ENCODE measurements around the gene SPRED2.

The SPRED2 gene

GRCh38 chr2:65299246-65299645, 133.2 kb downstream of the SPRED2 start:
- no peak for DNase-seq

DNA sequence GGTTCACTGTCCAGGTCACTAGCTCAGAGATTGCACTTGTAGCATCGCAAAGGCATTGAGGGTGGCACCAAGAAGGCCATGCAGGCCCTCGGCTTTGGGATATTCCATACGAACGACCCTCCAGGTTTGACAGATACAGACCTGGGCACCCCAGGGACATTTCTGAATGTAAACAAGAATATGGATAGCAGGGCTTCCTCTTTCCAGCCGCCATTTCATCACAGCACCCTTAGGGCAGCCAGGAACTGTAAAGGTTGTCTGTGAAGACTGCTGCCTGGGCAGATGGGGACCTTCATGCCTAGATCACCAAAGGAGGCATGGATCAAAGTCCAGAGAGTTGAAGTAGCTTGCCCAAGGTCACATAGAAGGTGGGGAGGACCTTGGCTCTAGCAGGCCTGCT, 134.3 kb downstream of the SPRED2 start:
- no peak for DNase-seq

DNA sequence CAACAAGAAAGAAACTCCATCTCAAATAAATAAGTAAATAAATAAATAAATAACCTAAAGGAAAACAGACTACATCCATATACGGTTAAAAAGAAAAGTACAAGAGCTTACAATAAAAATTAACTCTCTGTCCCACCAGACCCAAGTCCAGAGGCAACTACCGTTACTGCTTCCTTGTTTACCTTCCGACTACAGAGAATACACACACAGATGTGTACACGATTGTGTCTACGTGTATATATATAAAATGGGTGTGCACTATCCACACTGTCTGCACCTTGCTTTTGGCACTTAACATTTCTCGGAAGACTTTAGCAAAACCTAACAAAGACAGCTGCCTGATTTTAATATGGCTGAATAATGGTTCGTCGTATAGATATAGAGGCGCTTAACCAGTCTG, 134.9 kb downstream of the SPRED2 start:
- no peak for DNase-seq

DNA sequence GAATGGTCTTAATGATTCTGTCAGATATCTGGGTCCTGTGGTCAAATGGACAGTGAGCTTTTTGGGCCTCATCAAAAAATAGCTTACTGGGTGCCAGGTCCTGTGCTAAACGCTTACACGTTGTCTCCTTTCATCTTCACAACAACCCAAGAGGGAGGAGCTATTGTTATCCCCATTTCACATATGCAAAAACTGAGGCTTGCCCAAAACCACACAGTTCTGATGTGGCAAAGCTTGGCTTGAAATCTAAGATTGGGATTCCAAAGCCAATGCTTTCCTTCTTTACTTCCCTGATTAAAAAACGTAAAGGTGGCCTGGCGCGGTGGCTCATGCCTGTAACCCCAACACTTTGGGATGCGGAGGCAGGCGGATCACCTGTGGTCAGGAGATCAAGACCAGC, 135.4 kb downstream of the SPRED2 start:
- DNase-seq: no peak

DNA sequence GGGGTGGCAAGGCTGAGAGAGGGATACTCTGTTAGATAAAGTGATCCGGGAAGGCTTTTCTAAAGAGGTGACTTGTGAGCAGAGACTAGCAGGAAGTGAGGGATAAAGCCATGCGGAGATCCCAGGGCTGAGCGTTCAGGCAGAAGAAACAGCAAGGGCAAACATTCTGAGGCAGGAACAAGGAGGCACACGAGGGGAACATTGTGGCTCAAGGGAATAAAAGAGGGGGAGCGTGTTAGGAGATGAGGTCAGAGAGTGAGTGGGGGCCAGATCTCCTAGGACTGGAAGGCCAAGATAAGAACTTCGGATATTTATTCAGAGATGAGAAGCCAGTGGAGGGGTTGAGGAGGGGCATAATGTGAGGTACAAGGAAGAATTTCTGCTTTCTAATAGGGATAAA, 137.7 kb downstream of the SPRED2 start:
- no peak for DNase-seq

DNA sequence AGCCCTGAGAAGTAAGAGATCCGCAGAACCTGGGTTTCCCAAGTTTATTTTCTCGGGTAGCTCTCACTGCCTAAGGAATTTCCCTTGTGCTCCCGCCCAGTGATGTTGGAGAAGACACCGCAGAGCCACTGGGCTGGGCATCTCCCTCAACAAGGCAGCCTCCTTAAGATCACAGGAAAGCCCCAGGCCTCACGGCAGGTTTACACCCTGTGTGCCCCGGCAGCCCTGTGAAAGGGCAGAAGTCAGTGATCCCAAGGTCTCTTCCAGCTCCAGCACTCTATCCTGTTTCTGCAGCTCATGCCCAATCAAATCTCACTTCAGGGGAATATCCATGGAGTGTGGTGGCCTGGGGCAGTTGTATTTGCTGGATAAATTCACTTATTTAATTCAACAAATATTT, 138.3 kb downstream of the SPRED2 start:
- no peak for DNase-seq

GRCh38 chr2:65293376-65293775, 139.0 kb downstream of the SPRED2 start:
- no peak for DNase-seq

GRCh38 chr2:65292461-65293011, 139.9 kb downstream of the SPRED2 start:
- no peak for DNase-seq

DNA sequence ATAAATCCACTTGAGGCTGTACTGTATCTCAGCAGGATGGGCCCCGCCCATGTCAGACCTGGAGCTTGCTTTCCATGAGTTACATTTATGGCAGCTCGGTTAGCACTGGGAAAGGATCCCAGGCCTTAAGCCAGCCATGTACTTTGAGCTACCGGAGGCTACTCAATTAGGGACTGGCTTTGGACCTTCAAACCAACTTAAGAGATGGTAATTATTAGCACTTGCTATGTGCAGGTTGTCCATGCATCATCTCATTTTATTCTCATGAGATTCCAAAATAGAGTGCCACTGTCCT, 140.3 kb downstream of the SPRED2 start:
- DNase-seq: no peak

DNA sequence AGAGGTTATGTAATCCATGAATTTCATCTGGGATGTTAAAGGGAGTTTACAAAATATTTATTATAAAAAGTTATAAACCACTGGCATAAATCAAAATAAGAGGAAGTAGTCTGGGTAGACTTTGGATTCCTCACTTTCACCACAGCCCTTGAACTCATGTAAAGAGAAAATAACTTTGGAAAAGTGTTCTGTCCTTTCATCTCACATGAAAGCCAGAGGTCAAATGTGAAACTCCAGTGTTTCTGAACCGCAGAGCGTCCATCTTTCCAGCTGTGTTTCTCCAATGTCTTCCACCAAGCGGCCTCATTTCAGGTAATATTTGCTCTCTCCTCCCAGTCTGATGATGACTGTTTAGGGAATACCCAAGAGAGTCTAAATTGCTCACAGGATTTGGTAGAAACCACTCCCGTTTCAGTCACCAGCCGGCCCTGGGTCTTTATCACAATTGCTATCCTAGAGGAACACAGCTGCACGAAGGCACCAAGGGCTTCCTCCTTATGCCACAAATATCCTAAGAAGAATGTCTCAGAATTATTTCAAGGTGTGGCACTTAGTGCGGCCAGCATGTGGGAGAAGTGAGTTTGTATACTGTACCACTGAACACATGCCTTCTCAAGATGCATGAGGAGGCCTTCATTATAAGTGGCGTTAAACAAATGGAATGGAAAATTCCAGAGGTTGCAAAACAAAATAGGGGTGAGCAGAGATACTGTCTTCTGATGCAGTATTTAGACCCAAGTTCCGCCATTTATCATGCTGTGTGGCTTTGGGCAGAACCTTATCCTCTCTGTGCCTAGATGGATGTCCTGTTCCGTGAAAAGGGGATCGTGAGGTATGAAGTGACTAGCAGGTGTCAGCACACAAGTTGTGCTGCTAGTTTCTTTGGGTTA, 140.9 kb downstream of the SPRED2 start:
- DNase-seq: no peak

DNA sequence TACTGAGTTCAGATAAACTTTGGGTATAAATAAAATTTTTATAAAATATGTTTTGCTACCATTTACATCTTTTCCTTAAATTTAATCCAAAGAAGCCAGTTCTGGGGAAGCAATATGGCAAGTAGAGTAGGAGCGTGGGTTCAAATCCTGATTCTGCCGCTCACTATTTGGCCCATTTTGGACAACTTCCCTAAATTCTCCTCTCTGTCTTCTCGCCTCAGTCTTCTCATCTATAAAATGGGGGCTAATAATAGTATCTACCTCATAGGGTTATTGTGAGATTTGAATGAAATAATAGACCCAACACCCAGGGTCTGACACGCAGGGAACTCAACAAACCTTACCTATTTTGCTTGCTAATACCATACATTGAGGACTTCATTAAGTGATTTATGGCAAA, 145.0 kb downstream of the SPRED2 start:
- DNase-seq: no peak

DNA sequence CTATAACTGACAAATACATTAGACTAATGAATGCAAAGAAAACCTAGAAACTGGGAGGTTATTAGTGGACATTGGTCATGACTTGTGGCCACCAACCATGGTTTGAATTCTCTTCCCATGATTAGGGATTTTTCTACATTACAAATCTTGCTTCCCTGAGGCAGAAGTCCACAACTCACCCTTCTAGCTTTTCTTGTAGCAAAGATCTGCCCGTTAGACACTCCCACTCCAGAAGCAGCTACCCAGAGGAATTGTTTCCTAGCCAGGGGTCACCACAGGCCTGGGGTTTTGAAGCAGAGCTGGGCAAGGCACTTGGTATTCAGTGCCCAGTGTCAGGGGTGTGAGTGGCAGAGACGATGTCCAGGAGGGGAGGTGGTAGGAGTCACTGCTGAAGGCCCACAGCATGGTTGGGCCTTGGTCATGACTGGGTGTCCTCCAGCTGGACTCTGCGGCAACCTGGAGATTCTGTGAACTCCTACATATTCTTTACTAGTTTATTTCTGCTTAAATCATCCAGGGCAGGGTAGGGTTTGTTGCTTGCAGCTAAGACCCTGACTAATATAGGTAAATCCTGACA, 149.8 kb downstream of the SPRED2 start:
- no peak for DNase-seq

GRCh38 chr2:65281627-65282351, 150.6 kb downstream of the SPRED2 start:
- no peak for DNase-seq

GRCh38 chr2:65279756-65280155, 152.6 kb downstream of the SPRED2 start:
- no peak for DNase-seq

- no peak for DNase-seq
Observed at GRCh38 chr2:65278531-65278981, 153.8 kb downstream of the SPRED2 start.

- no peak for DNase-seq
Observed at GRCh38 chr2:65277791-65278483, 154.5 kb downstream of the SPRED2 start.

DNA sequence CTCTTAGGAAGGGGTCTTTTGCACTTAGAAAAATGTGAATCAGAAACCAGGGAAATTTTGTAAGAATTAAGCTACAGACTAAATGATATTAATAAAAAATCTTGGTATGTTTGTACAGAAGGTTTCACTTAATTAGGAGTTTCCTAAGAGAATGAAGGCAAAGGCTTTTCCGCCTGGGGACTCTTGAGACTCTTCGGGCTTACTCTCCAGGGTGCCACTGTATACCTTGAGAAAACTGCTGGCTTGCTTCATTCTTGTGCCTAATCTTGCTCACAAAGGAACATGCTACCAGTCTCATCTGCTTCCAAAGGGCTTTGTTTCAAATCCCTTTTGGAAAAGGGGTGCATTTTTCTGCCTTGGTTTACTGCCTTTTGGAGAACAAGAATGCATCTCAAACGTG, 155.3 kb downstream of the SPRED2 start:
- no peak for DNase-seq

- DNase-seq: no peak
Observed at GRCh38 chr2:65276609-65277008, 155.8 kb downstream of the SPRED2 start.

- no peak for DNase-seq
Observed at GRCh38 chr2:65275141-65275915, 157.1 kb downstream of the SPRED2 start.

DNA sequence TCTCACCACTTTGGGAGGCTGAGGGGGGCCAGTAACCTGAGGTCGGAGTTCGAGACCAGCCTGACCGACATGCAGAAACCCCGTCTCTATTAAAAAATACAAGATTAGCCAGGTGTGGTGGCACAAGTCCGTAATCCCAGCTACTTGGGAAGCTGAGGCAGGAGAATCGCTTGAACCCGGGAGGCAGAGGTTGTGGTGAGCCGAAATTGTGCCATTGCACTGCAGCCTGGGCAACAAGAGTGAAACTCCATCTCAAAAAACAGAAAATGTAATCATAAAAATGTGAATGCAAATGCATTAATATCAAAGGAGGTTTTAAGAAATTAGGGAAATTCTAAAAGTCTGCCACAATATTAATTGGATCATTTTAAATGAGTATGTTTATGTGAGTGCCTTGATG, 159.1 kb downstream of the SPRED2 start:
- no peak for DNase-seq

DNA sequence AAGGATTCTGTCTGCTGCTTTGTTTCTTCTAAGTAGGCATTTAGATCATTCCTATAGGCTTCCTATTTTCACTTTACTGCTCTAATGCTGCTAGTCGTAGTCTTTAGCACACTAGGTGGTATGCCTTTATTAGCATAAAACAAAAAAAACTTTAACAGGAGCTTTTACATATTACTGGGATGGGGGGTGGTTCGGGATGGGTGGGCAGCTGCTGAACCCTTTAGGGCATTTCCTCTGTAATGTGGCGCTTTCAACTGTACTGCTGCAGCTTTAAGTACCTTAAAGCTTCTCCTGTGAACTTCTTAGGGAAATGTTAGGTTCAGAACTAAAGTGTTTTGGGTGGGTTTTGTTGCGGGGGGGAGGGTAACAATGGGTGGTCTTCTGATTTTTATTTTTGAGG, 163.4 kb downstream of the SPRED2 start:
- no peak for DNase-seq

GRCh38 chr2:65267008-65267407, 165.4 kb downstream of the SPRED2 start:
- no peak for DNase-seq

All from NCI-H1092 (cell line).